Ramos (cell line): ENCODE measurements around the gene KRTAP2-2.
"Not testable (repeated sequence)": the region's sequence is repeated elsewhere in the genome, so short reads cannot be mapped to it uniquely, and the experiment has no call there.

ENCODE experiments used
- in situ Hi-C: fragments of 300-500 bp; cut with MboI; formaldehyde crosslinking; loops from one replicate; pipeline ENCODE4 v1.14.3; 2022; ENCODE audit warnings: low sequenced_read_pairs; ENCODE audit not compliant: unreplicated experiment

The KRTAP2-2 gene

GRCh38 chr17:41065016-41065689, 10.1 kb upstream of the KRTAP2-2 start:
- in situ Hi-C loops: not testable (repeated sequence)

GRCh38 chr17:41064301-41064700, 9.3 kb upstream of the KRTAP2-2 start:
- in situ Hi-C loops: no loop called here

GRCh38 chr17:41063449-41063848, 8.4 kb upstream of the KRTAP2-2 start:
- in situ Hi-C loops: no loop called here

GRCh38 chr17:41061964-41062363, 6.9 kb upstream of the KRTAP2-2 start:
- in situ Hi-C loops: no loop called here

- in situ Hi-C loops: no loop called here
Observed at GRCh38 chr17:41060052-41060604, 5.1 kb upstream of the KRTAP2-2 start, which contains the start of gene KRTAP2-3. TSS of gene KRTAP2-3 (minus strand) at chr17:41060114. CDS start at chr17:41060050, 64 bp downstream.

GRCh38 chr17:41059276-41060051, 4.4 kb upstream of the KRTAP2-2 start:
- in situ Hi-C loops: not testable (repeated sequence)

- in situ Hi-C loops: no loop called here
Observed at GRCh38 chr17:41058741-41059140, 3.7 kb upstream of the KRTAP2-2 start.

GRCh38 chr17:41057547-41057946, 2.5 kb upstream of the KRTAP2-2 start:
- in situ Hi-C loops: no loop called here

- in situ Hi-C loops: not testable (repeated sequence)
Observed at GRCh38 chr17:41054556-41054955, 474 bp downstream of the KRTAP2-2 start.

GRCh38 chr17:41054025-41054424, 1.0 kb downstream of the KRTAP2-2 start:
- in situ Hi-C loops: no loop called here

- in situ Hi-C loops: no loop called here
Observed at GRCh38 chr17:41052566-41052965, 2.5 kb downstream of the KRTAP2-2 start.

- in situ Hi-C loops: no loop called here
Observed at GRCh38 chr17:41049110-41049509, 5.9 kb downstream of the KRTAP2-2 start.

GRCh38 chr17:41048441-41048840, 6.6 kb downstream of the KRTAP2-2 start:
- in situ Hi-C loops: no loop called here

- in situ Hi-C loops: not testable (repeated sequence)
Observed at GRCh38 chr17:41046735-41047465, 8.1 kb downstream of the KRTAP2-2 start, which contains the start of gene KRTAP2-1. TSS of gene KRTAP2-1 (minus strand) at chr17:41047316. CDS start at chr17:41047267, 49 bp downstream.

- in situ Hi-C loops: no loop called here
Observed at GRCh38 chr17:41042953-41043352, 12.1 kb downstream of the KRTAP2-2 start.

GRCh38 chr17:41040783-41041571, 14.1 kb downstream of the KRTAP2-2 start, which contains the start of gene KRTAP1-1:
TSS of gene KRTAP1-1 (minus strand) at chr17:41041450. CDS start at chr17:41041397, 53 bp downstream.
- in situ Hi-C loops: not testable (repeated sequence)

GRCh38 chr17:41037853-41038350, 17.1 kb downstream of the KRTAP2-2 start:
- in situ Hi-C loops: no loop called here

- in situ Hi-C loops: not testable (repeated sequence)
Observed at GRCh38 chr17:41034346-41034935, 20.6 kb downstream of the KRTAP2-2 start, which contains the start of gene KRTAP1-3. TSS of gene KRTAP1-3 (minus strand) at chr17:41034874. CDS start at chr17:41034821, 53 bp downstream.
